Gastrocnemius medialis (tissue), 4 donors: ENCODE data around the gene ZBTB7B. TPM values are rescaled to one million over a fixed set of nuclear protein-coding genes. Genes with fewer than 3 reads are reported as not detected.
A peak's percentile ranks its signal among the peaks of the same experiment; 100 is the strongest.

Experiments
- ATAC-seq, 2 donors: fragments of 150-250 bp; one replicate each; pipeline ENCODE4 v1.9.1; 2016
- DNase-seq, 2 donors: peaks; one replicate each; pipeline ENCODE4 v3.0.0-alpha.2; 2019
- H3K27ac ChIP-seq, 4 donors: fragments of 200-600 bp; sonication (generic); 1 replicate in 1 of 4; 2 replicates in 3 of 4; pipeline ENCODE4 v1.5.1; 2016 to 2018; ENCODE audit warnings: mild to moderate bottlenecking in 2 of 4, moderate library complexity in 1 of 4
- H3K27me3 ChIP-seq, 3 donors: fragments of 200-600 bp; sonication (generic) in 2 of 3; 1 replicate in 1 of 3; 2 replicates in 2 of 3; pipeline versions ENCODE4 v1.5.1 to v1.6.0; 2016 to 2019; ENCODE audit warnings: mild to moderate bottlenecking in 1 of 3, moderate library complexity in 1 of 3
- H3K36me3 ChIP-seq, 2 donors: fragments of 200-600 bp; sonication (generic) in 1 of 2; one replicate each; pipeline ENCODE4 v1.5.1; 2017 to 2018
- H3K4me1 ChIP-seq, 2 donors: fragments of 200-600 bp; sonication (generic) in 1 of 2; one replicate each; pipeline ENCODE4 v1.5.1; 2016 to 2017; ENCODE audit warnings: mild to moderate bottlenecking in 2 of 2
- H3K4me3 ChIP-seq, 4 donors: fragments of 200-600 bp; sonication (generic) in 3 of 4; 1 replicate in 1 of 4; 2 replicates in 3 of 4; pipeline ENCODE4 v1.5.1; 2016 to 2019; ENCODE audit warnings: mild to moderate bottlenecking in 2 of 4
- H3K9me3 ChIP-seq, 3 donors: fragments of 200-600 bp; sonication (generic) in 2 of 3; 1 replicate in 1 of 3; 2 replicates in 2 of 3; pipeline ENCODE4 v1.5.1; 2016 to 2019
- CTCF ChIP-seq, 5 experiments: fragments of 450-650 bp in 3 of 5; fragments of 200-600 bp in 2 of 5; sonication (generic) in 2 of 5; IDR thresholded peaks in 4 of 5; conservative IDR thresholded peaks in 1 of 5; 1 replicate in 4 of 5; 2 replicates in 1 of 5; pipeline ENCODE4 v1.5.1; 2016 to 2019; ENCODE audit warnings: antibody characterized with exemption in 5 of 5, mild to moderate bottlenecking in 3 of 5, moderate library complexity in 3 of 5
- POLR2A ChIP-seq, 2 donors: fragments of 450-650 bp; IDR thresholded peaks; one replicate each; pipeline ENCODE4 v1.6.1; 2017; ENCODE audit warnings: antibody characterized with exemption in 2 of 2, mild to moderate bottlenecking in 2 of 2, moderate library complexity in 2 of 2
- in situ Hi-C, 4 donors: fragments of 200-750 bp; cut with MboI; loops; one replicate each; pipeline versions ENCODE4 v1.15.0 to v1.8.0; 2017; ENCODE audit warnings: low sequenced_read_pairs in 4 of 4
- intact Hi-C: fragments of 100-400 bp; cut with DNase I; formaldehyde crosslinking; loops from one replicate; pipeline ENCODE4 v1.15.1; 2023; ENCODE audit warnings: low total_unique reads
- total RNA-seq, 4 donors: library from RNA; depleted of rRNA; stranded (reverse); fragments of >200 nt; gene quantifications; one replicate each; pipeline versions ENCODE4 v1.1.0 to v1.2.3, GENCODE V29; 2016

The ZBTB7B gene
- total RNA-seq, 4 donors from 2014 or later: 61.3 to 100 (median 73.1) TPM

GRCh38 chr1:155003227-155003765 lies 694 bp downstream of the ZBTB7B start:
- peak overlapping the region; percentile 95 to 99 (median 98) for H3K27ac ChIP-seq
- TF ChIP-seq CTCF (IDR thresholded peaks at IDR 0.05 in 4 of 5, conservative IDR thresholded peaks at IDR 0.05 in 1 of 5) (no peak), POLR2A (IDR thresholded peaks at IDR 0.05) (no peak)
- no peaks in the 10 kb centered on the region for H3K36me3 ChIP-seq
- in situ Hi-C loops: no loop called here
- intact Hi-C loops: loop anchor here (5.0 to 10.0 kb wide), 5 partner anchors 134 to 1492 kb away; partner anchors contain the start of genes SLC50A1 and UBE2Q1
- peak overlapping the region; percentile 94 to 99 (median 96) for H3K4me3 ChIP-seq
- H3K4me1 ChIP-seq: peaks cover 46 to 63% of the 10 kb centered on the region in 2 donors
- H3K9me3 ChIP-seq: no peaks in the 10 kb centered on the region
- ATAC-seq: no peak
- H3K27me3 ChIP-seq: no peaks in the 10 kb centered on the region
- no peak for DNase-seq

- in situ Hi-C loops (no loop called here), intact Hi-C loops (loop anchor here (5.0 to 10.0 kb wide), 5 partner anchors 133 to 1491 kb away; partner anchors contain the start of genes SLC50A1 and UBE2Q1)
- H3K27ac ChIP-seq: peak overlapping the region; percentile 95 to 99 (median 98)
- no peaks in the 10 kb centered on the region for H3K36me3 ChIP-seq
- ATAC-seq (peak; percentile 14 to 22), DNase-seq (peak; percentile 87 to 88)
- no peaks in the 10 kb centered on the region for H3K27me3 ChIP-seq
- TF ChIP-seq POLR2A (IDR thresholded peaks at IDR 0.05) (peak; percentile 44 to 62), CTCF (IDR thresholded peaks at IDR 0.05 in 4 of 5, conservative IDR thresholded peaks at IDR 0.05 in 1 of 5) (no peak)
- H3K9me3 ChIP-seq: no peaks in the 10 kb centered on the region
- H3K4me3 ChIP-seq: peak overlapping the region; percentile 94 to 99 (median 96)
- H3K4me1 ChIP-seq: peaks cover 44 to 64% of the 10 kb centered on the region in 2 donors
These were observed 1.3 kb downstream of the ZBTB7B start for GRCh38 chr1:155003766-155004351.

GRCh38 chr1:155004352-155005075 lies 1.9 kb downstream of the ZBTB7B start:
- in situ Hi-C loops: no loop called here
- intact Hi-C loops: loop anchor here (5.0 to 10.0 kb wide), 6 partner anchors 133 to 1490 kb away; partner anchors contain the start of genes SLC50A1 and UBE2Q1
- peak overlapping the region; percentile 95 to 99 (median 98) for H3K27ac ChIP-seq
- H3K27me3 ChIP-seq: no peaks in the 10 kb centered on the region
- TF ChIP-seq POLR2A (IDR thresholded peaks at IDR 0.05): no peak
- no peak for TF ChIP-seq CTCF (IDR thresholded peaks at IDR 0.05 in 4 of 5, conservative IDR thresholded peaks at IDR 0.05 in 1 of 5)
- H3K4me3 ChIP-seq: peak overlapping the region; percentile 94 to 99 (median 96)
- no peaks in the 10 kb centered on the region for H3K36me3 ChIP-seq
- no peak for ATAC-seq
- DNase-seq: no peak
- H3K4me1 ChIP-seq: peaks cover 39 to 64% of the 10 kb centered on the region in 2 donors
- no peaks in the 10 kb centered on the region for H3K9me3 ChIP-seq

GRCh38 chr1:155005076-155006011 lies 2.7 kb downstream of the ZBTB7B start:
- H3K4me3 ChIP-seq: peak overlapping the region; percentile 94 to 99 (median 96)
- in situ Hi-C loops: no loop called here
- peak overlapping the region; percentile 95 to 99 (median 98) for H3K27ac ChIP-seq
- DNase-seq: peak; percentile 90 to 93
- no peaks in the 10 kb centered on the region for H3K9me3 ChIP-seq
- intact Hi-C loops: loop anchor here (2.0 to 10.0 kb wide), 4 partner anchors 45 to 1489 kb away; partner anchors contain the start of gene ADAM15
- peaks cover 40 to 61% of the 10 kb centered on the region in 2 donors for H3K4me1 ChIP-seq
- peak; percentile 30 to 50 for TF ChIP-seq POLR2A (IDR thresholded peaks at IDR 0.05)
- no peak for TF ChIP-seq CTCF (IDR thresholded peaks at IDR 0.05 in 4 of 5, conservative IDR thresholded peaks at IDR 0.05 in 1 of 5)
- no peaks in the 10 kb centered on the region for H3K27me3 ChIP-seq
- peak; percentile 9 to 18 for ATAC-seq
- no peaks in the 10 kb centered on the region for H3K36me3 ChIP-seq
